Fibroblast of gingiva (primary cell): ENCODE data around the gene ANAPC5.
A peak's percentile ranks its signal among the peaks of the same experiment; 100 is the strongest.
"Not testable (repeated sequence)": the region's sequence is repeated elsewhere in the genome, so short reads cannot be mapped to it uniquely, and the experiment has no call there.

ENCODE experiments used
- DNase-seq: peaks from one replicate; pipeline ENCODE4 v3.0.0-alpha.2; 2011; ENCODE audit warnings: low read depth

Gene ANAPC5

DNA sequence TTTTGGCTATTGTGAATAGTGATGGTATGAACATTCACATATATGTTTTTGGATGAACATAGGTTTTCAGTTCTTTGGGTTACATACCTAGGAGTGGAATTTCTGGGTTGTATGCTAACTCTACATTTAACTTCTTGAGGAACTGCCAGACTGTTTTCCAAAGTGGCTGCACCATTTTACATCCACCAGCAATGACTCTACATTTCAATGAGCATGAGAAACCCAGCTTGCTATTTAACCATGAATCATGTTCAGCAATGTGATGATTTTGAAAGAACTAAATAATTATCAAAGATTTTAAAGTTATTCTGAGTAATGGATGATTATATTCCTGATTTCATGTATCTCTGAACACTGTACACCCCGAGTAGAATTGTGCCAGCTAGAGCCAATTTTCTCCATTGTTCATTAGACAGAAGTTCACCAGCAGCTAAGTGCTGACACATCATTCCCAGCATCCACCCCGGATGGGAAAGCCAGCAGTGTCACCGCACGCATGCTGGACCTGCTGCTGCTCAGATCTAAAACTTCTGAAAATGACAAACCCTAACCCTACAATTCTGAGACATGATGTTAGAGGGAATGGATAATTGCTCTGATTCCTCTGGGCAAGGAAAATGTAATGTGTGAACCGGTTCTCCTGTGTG lies 13.3 kb upstream of the ANAPC5 start:
- peak; percentile 6 for DNase-seq

DNA sequence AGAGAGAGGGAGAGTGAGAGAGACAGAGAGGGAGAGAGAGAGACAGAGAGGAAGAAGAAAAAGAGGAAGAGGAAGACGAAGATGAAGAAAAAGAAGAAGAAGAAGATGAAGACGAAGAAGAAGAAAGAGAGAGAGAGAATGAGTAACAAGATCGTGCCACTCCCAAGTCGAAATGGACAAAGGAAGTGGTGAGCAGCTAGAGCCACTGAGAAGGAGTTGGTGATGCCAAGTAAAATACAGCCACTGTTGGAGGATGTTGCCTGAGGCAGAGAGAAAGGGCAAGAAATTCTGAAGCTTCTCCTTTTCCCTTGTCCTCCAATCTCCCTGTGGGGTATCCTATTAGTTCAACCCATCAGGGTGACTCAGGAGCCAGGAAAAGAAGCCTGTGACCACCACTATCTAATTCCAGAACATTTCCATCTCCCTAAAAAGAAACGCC lies 12.5 kb upstream of the ANAPC5 start:
- DNase-seq = peak; percentile 67

DNA sequence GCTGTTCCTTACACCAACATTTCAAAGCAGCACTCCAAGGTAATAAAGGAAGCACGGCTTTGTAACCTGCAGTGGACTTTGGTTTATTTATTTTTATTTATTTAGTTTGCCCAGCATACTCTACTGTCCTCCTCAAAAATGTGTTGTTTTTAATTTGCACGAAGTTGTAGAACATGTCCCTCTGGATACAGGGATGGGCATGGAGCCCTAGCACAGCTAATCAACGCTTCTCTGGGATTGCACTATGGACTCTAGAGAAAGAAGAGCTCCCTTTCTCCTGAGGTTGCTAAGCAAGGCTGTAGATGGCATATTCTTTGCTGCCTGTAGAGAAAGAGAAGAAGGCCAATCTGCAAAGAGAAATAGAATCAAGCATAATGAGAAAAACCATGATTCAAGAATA lies 5.9 kb upstream of the ANAPC5 start:
- no peak for DNase-seq

DNA sequence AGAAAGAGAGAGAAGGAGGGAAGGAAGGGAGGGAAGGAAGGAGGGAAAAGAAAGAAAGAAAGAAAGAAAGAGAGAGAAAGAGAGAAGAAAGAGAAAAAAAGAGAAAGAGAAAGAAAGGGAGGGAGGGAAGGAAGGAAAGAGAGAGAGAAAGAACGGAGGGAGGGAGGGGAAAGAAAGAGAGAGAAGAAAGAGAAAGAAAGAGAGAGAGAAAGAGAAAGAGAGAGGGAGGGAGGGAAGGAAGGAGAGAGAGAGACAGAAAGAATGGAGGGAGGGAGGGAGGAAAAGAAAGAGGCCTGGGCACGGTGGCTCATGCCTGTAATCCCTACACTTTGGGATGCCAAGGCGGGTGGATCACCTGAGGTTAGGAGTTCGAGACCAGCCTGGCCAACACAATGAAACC lies 5.1 kb upstream of the ANAPC5 start:
- DNase-seq = no peak

DNA sequence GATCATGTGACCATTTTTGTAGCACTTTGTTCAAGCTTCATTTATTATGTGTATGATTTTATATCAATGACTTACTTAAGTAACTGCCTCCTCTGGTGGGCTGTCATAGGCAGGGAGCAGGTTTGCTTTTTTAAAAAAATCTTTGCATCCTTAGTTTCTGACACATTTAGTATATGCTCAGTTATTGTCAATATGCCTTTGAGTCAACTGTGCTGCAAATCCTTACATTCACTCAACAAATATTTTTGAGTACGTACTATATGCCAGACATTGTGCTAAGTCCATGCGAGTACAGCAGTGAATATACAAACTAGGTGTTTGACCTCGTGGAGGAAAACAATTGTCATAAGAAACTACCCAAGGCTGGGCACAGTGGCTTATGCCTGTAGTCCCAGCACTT lies 4.4 kb upstream of the ANAPC5 start:
- no peak for DNase-seq

DNA sequence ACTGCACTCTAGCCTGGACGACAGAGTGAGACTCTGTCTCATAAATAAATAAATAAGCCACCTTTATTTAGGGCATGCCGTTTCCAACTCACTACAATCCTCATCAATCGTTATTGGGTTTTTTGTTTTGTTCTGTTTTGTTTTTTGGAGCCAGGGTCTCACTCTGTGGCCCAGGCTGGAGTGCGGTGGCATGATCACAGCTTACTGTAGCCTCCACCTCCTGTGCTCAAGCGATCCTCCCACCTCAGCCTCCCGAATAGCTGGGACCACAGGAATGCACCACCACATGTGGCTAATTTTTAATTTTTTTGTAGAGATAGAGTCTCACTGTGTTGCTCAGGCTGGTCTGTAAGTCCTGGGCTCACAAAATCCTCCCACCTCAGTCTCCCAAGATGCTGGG lies 3.6 kb upstream of the ANAPC5 start:
- DNase-seq = no peak

DNA sequence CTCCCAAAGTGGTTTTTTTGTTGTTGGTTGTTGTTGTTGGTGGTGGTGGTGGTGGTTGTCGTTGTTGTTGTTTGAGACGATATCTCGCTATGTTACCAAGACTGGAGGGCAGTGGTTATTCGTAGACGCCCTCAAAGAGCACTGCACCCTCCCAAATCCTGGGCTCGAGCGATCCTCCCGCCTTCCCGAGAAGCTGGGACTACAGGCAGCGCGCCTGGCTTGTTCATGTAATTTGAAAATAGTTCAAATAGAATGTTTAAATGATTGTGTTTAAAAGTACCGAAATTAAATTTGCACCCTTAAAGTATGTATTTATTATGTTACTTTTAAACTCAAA lies 439 bp upstream of the ANAPC5 start:
- no peak for DNase-seq

DNA sequence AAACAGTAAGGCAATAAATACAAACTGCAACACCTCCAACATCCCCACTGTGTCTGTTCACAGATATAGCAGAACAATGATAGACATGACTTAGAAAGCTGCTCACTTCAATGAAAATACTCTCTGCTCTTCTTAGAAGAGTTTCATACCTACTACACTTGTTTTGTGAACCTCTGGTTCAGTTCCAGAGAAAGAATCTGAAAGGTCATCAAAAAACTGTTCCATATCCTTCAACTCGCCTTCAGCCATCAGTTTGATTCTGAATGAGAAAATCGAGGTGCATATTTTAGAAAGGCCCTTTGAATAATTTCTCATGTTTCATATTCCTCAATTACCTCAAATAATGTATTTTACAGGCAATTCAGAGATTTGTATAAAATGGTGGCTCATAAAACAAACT lies 5.5 kb downstream of the ANAPC5 start:
- no peak for DNase-seq

DNA sequence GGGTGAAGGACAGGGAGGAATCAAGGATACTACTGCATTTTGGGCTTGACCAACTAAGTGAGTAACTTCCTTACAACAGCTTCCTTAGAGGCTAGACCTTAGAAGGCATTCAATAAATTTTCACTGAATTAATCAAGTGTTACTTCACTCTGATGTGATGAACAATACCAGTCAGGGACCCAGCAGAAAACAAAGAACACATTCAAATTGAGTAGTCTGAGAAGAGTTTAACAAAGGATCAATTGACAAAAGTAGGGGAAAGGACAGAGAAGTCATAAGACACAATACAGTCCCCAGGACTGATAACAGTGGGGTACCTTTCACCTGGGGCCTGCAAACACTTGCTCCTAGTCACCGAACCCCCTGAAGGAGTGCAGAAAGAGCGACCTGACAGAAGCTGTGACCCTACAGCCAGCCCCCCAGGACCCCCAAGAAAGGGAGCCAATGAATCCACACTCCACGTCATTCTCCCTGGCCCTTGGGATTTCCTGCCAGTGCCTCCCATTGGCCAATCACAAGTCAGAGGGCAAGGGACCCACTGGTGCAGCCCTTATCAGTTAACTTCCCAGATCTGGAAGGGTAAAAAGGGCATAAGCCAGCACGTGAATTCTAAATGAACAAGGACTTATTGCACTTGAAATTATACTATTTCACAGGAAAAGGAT lies 6.9 kb downstream of the ANAPC5 start:
- DNase-seq = no peak

DNA sequence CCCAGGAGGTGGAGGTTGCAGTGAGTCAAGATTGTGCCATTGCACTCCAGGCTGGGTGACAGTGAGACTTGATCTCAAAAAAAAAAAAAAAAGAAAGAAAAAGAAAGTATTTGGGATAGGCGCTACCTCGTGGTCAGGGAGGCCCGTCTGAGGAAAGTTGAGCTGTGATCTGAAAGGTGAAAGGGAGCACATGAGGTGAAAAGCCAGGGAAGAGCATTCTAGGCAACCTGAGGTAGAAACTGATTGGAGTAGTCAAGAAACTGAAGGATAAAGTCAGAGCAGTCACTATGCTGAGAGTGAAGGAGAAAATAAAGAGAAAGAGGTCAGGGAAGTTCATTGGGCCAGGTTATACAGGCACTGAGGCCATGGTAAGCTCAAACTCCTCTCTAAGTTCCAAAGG lies 7.7 kb downstream of the ANAPC5 start:
- no peak for DNase-seq

DNA sequence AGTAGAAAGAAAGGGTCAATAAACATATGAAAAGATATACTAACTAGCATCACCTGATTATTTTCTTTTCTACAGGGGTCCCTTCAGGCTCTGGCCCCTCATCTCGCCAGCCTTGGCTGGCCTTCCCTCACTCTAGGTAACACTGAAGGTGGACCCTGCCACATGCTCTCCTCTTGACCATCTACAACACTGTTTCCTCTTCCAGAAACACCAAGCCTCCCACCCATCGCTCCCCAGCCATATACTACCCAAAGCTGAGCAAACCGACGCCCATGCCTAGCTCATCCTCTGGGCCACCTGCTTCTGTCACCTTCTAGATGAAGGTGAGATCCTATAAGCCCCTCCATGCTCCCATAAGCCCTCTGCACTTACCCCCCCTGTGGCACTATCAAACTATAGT lies 14.8 kb downstream of the ANAPC5 start:
- DNase-seq = no peak

DNA sequence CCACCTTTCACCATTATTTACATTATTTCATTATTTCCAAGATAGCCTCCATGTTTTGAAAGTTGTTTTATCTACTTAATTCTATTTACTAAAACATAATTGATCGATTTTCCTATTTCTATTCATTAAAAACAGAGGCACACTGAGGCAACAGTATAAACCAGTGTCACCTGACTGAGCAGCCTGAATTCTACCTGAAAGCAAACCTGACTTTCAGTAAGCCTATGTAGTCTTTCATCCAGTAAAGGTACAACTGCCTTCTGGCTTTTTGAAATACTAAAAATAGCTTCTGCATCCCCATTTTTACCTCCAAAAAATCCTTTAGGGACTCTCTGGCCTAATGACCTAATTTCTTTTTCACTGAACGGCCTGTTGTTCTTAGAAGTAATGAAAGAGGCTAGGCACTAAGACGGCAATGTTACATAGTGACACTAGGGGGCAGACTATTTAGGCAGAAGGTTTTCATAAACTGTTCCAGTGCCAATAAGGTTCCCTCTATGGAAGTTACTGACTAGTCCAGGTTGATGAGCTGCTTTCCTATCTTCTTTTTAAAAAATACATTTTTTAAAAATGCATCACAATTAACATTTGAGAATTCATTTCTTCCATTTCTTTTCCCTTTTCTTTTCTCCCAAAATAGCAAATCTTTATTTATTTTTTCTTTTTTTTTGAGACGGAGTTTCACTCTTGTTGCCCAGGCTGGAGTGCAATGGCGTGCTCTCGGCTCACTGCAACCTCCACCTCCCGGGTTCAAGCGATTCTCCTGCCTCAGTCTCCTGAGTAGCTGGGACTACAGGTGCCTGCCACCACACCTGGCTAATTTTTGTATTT lies 17.5 kb downstream of the ANAPC5 start:
- DNase-seq = peak; percentile 68

DNA sequence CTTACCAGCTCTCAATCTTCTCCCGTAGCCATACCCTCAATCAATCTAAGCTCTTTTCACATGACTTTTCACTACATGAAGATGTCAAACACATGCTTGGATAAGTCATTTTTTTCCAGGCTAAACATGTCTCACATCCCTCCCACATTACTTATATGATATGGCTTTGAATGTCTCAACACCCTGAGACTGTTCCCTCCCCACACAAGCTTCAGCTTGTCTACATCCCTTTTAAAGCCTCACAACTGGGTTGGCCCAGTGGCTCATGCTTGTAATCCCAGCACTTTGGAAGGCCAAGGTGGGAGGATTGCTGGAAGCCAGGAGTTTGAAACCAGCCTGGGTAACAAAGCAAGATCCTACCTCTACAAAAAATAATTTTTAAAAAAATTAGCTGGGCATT lies 18.5 kb downstream of the ANAPC5 start:
- no peak for DNase-seq

DNA sequence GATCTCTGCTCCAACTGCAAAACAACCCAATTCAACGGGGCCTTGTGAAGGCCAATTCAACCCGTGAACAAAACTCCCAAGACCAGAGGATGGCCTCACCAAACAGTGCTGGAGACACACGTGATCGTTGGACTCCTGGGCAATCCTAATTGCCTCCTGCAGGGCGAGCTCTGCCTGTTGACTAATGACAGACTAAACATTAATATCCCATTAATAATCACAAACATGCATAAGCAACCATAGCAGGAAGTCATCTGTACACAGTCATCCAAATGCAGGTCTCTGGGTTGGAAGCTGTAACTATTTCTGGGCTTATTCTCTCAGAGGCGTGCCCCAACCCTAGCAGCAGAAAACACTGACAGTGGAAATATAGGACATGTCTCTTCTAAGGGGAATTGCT lies 21.0 kb downstream of the ANAPC5 start:
- no peak for DNase-seq

DNA sequence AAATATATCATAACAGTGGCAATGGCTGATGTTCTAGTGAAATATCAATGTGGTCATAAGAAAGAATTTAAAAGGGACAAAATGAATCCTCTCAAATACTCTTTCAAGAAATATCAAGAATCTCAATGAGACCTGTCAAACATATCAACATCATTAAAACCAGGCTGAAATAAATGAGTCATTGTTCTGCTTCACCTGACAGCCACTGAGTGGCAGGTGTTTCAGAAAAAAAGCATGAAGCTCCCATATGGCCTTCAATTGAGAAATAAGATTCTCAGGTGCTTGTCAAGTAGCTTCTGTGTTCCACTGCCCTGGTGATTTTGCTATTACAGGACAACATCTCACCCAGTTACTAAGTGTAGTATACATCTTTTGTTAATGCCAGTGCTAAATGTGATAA lies 21.5 kb downstream of the ANAPC5 start:
- DNase-seq = no peak

DNA sequence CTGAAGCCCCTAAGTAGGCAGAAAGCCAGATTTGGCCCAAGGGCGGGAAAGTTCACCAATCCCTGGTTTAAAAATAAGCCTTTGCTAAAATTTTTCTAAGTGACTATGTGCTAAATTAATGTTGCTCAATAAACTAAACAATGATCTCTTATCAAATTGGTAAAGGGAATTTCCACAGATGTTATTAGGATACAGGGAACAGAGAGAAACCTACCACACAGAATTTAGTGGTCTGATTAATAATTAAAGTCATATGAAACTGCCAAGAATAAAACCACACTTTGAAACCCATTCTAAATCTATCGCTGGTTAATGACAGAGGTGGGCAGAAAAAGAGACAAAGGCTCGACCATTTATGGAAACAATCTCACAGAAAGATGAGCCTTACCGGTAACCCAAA lies 22.0 kb downstream of the ANAPC5 start:
- DNase-seq = no peak

DNA sequence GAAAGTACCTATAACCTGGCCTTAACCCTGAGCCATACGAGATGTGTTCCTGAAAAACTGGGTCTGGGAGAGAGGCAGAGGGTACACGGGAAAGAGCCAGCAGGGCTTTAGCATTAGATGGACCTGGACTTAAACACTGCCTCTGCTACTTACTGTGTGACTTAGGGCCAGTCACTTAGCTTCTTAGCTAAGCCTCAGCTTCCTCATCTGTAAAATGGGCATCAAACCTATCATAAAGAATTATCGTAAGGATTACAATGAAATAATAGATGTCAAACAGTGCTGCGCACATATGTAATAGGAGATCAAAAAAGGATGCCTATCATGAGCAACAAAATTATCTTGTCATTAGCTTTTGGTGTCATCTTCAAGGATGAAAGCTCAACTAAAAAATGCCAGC lies 23.6 kb downstream of the ANAPC5 start:
- no peak for DNase-seq

DNA sequence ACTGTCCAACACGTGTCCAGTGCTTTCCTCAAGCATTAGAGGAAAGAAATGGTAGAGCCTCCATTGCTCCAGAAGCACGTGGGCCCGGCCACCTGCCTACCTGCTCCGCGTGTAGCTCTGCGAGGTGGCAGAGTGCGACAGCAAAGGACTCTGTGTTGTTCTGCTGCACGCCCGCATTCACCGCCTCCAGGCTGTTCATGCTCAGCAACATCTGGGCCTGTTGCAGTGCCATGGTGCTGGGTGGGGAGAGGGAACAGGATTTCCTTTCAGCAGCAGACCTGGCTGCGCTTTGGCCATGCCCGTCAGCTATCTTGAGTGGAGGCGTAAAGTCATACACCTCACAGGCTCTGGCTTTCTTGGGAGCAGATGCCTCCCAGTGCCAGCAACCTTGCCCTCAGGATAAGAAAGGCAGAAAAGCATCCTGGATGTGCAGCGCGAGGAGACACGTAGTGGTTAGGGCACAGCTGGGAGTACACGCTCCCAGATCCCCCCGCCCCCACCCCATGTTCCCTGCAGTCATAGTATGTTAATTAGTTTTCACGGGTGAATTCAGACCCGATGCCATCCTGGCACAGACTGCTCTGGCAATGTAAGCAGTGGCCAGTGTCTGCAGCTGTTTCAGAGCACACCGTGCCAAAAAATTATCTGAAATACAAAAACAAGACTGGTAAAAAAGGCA lies 25.1 kb downstream of the ANAPC5 start:
- DNase-seq = peak; percentile 39

DNA sequence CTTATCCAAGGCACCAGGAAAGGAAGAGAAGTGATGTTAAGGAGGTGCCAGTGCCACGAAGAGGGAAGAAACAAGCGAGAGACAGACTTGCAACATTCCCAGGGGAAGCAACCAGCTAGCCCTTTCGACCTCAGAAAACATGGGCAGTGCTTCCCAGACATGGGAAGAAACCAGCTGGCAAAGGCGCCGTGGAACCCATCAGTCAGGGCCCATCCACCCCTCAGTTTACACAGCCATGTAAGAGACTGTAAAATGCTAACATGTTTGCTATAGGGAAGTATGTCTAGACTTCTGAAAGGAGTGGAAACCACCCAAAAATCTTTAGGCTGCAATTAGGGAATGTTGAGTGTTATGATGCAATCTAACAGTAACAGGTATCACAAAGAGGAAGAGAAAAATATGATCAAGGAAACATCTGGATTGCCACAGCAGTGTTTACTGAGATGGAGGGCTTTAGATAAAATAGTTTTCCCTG lies 26.3 kb downstream of the ANAPC5 start:
- DNase-seq = no peak

DNA sequence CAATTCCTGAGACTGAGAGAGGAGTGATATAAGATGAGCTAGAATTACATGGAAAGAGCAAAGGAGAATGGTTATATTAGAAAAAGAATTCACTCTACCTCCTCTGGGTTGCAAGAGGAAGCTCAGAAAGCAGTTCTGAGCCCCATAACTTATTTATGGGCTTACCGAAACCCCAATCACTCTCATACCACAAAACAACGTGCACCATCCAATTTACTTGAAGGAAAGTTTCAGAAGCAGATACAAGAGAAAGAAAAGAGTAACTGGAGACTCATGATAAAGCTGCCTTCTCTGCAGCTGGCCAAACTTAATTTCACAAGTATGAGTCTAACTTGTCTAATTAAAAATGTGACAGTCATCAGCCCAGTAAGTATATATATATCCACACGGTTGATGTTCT lies 28.3 kb downstream of the ANAPC5 start:
- DNase-seq = no peak

DNA sequence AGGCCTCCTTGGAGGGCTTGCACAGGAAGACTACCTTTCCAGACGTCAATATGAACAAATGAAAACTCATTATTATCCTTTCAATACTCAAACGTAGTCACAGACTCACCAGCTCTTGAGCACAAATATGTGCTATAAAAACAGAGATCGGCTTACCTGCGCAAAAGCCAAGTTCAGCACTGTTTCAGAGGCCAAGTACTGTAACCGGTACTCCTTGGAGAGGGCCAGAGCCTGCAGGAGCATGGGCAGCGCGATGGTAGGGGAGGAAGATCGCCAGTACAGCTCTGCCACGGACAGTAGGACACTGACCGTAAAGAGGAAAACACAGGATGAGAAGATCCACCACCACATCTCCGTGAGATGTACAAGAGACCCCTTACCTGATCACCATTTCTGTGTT lies 34.1 kb downstream of the ANAPC5 start:
- DNase-seq = no peak

DNA sequence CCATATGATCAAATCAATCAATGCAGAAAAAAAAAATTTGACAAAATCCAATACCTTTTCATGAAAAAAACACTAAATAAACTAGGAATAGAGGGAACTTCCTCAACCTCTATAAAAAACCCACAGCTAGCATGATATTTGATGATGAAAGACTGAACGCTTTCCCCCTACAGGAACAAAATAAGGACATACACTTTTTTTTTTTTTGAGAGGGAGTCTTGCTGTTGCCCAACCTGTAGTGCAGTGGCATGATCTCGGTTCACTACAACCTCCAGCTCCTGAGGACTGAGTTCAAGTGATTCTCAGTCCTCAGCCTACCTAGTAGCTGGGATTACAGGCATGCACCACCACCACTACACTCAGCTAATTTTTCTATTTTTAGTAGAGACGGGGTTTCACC lies 37.8 kb downstream of the ANAPC5 start:
- DNase-seq = no peak

DNA sequence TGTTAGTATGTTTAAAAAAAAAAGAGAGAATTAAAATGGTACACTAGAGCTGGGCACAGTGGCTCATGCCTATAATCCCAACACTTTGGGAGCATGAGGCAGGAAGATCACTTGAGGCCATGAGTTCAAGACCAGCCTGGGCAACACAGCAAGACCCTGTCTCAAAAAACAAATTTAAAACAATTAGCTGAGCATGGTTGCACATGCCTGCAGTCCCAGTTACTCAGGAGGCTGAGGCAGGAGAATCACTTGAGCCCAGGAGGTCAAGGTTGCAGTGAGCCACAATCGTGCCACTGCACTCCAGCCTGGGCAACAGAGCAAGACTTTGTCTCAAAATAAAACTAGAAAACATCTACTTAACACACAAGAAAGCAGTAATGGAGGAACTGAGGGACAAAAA lies 42.0 kb downstream of the ANAPC5 start:
- not testable (repeated sequence) for DNase-seq
